ENCODE results near the gene IL36RN.
A peak's percentile ranks its signal among the peaks of the same experiment; 100 is the strongest.
"Not testable (repeated sequence)": the region's sequence is repeated elsewhere in the genome, so short reads cannot be mapped to it uniquely, and the experiment has no call there.

Gene IL36RN

DNA sequence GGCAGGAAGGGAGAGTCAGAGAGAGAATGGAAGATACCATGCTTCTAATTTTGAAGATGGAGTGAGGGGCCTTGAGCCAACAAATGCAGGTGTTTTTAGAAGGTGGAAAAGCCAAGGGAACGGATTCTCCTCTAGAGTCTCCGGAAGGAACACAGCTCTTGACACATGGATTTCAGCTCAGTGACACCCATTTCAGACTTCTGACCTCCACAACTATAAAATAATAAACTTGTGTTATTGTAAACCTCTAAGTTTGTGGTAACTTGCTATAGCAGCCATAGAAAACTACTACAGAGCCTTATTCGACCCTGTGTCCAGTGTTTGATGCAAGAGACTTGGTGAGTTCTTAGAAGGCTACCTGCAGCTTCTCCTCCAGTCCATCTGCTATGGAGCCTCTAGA is 16.6 kb downstream of the IL36RN start:
- DNase-seq: no peak

DNA sequence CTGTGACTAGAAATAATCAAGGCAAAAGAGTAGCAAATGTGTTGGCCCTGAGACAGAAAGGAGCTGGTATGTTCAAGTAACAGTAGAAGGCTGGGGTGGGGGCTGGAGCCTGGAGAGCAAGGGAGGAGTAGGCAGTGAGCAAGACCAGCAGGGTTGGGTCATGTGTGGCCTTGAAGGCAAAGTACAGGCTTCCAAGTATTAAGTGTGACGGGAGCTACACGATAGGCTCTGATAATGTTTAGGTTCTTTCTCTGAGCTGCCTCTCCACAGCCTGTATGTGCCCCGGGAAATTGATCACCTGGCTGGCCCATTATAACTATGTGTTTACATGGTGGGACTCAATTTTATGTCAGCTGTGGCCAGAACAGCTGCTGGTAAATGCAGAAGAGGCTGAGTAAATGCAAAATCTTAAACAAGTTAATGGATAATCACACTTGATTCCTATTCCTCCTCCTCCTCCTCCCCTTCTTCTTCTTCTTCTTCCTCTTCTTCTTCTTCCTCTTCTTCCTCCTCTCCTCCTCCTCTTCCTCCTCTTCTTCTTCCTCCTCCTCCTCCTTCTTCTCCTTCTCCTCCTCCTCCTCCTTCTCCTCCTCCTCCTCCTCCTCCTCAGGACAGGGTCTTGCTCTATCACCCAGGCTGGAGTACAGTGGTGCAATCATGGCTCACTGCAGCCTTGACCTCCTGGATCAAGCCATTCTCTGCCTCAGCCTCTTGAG is 18.1 kb downstream of the IL36RN start:
- no peak for DNase-seq

DNA sequence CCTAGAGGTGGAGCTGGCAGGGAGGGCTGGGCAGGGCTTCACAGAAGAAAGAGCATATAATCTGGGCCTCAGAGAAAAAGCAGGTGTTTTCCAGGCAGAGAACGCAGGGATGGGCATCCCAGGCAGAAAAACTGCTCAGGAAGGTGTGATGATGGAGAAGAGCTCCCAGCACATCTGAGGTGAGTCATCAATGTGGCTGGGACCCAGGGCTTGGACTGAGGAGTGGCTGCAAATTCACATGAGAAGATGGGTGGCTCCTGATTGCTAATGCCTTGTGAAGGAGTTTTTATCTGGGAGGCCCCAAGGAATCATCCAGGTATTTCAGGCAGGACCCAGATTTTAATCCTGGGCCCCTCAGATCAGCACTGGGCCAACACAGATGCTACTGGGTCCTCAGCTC is 18.9 kb downstream of the IL36RN start:
- DNase-seq: no peak

DNA sequence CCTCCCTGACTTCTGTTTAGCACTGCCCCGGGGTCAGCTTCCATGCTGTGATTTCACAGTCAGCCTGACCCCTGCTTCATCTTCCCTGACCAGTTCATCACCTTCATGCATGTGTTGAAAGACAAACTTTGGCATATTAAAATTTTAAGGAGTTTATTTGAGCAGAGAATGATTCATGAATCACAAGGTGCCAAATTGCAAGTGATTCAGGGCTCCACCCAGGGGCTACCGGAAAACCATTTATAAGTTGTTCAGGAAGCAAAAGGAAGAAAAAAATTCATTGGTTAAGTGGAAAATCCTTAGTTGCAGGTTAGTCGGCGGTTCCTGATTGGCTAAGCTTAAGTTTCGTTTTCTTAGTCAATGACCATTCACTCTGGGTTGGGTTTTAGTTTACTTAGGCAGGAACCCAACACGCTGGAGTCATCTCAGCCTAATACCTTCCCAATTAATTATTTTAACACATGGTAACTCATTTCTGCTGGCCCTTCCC is 19.4 kb downstream of the IL36RN start:
- DNase-seq: no peak

DNA sequence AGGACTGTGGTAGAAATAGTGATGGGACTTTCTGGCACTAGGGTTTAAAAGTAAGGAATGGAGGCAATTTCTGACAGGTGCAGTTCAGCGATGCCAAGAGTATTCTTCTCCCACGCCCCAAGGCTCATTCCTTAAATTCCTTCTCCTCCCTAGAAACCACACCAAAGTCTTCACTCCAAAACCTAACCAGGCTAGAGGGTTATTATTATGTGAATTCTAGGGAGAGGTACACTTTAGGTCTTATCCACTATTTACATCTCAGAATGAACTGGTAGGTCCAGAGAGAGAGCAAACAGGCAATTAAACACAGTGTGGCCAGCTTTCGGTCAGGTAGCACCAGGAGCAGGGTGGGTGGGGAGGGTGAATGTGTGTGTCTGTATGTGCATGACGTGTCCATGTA is 20.1 kb downstream of the IL36RN start:
- DNase-seq: no peak

DNA sequence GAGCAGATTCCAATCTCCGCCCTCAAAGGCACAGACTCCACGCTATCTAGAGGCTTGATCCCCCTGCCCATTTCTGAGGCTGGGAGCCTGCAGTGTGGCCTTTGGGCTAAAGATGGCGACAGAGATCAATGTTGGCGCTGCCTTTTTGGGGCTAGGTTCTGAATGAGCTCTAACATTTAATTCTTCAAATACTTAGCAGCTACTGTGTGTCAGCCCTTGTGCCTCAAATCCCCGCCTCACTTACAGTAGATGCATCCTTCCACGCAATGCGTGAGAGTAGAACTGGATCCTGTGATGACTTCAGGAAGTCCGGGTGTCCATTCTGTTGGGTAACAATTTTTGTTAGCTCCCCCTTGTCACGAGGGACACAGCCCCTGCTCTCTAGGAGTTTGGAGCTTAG is 21.1 kb downstream of the IL36RN start:
- DNase-seq: no peak

DNA sequence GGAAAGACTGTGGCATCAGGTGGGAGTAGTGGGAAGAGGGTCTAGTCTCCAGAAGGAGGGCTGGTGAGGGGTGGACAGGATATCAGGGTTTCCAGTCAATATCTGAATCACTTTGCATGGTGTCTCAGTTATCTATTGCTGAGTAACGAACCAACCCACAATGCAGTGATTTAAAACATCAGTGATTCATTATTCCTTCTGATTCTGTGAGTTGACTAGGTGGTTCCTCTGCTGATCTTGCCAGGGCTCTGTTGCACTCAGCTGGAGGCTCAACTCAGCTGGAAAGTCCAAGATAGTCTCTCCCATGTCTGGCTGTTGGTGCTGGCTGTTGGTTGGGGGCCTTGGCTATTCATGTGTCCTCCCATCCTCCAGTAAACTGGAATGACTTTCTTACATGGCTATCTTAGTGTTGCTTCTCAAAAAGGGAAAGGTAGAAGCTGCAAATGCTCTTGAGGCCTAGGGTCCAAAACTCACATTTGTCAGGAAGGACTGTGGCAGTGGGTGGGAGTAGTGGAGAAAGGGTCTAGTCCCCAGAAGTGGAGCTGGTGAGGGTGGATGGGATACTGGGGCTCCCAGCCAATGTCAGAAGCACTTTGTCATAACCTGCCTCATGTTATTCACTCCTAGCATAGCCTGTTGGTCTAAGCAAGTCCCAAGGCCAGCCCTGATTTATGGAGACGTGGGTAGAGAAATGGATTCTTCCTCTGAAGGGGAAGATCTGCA is 22.7 kb downstream of the IL36RN start:
- no peak for DNase-seq

DNA sequence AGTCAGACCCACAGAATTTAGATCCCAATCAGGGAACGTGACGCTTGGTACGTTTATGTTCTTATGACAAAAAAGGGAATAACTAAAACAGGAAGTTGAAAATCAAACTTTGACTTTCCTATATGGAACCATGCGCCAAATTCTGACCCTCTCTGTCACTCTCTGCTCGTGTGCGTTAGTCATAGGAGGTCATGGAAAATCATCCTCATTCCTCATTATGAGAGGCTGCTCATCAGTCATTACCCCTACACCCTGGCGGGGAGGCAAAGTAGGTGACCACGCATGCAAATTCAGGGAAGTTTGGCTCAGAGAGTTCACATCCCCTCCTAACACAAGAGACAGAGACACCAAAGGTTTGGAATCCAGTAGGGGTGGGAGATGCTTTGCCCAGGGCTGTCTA is 24.3 kb downstream of the IL36RN start:
- no peak for DNase-seq

DNA sequence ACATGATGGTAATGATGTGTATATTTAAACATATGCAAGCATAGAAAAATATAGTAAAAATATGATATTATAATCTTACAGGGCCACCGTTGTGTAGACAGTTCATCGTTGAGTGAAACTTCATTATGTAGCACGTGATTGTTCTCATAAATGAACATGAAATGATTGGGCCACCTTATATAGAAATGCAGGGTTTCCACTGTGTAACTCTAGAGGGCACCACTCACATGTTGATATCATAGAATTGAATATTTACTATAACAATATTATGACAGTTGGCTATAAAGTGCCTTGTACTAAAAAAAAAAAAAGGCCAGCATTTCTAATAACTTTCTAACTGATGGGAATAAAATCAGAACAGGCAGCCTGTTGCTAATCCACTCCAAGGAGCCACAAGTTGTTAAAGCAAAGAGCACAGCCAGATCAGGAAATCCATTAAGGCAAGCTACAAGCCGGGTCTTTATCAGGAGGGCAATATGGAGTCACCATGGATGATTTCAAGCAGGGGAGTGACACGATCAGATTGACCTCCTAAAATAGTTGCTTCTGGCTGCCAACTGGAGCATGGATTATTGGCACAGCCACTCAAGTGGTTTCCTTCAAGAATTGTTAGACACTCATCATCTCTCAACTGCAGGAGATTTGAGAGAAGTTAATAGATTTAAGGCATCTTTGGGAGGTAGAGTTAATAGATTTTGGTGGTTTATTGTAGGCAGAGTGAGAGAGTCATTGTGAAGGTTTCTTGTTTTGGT is 25.4 kb downstream of the IL36RN start:
- DNase-seq: no peak

DNA sequence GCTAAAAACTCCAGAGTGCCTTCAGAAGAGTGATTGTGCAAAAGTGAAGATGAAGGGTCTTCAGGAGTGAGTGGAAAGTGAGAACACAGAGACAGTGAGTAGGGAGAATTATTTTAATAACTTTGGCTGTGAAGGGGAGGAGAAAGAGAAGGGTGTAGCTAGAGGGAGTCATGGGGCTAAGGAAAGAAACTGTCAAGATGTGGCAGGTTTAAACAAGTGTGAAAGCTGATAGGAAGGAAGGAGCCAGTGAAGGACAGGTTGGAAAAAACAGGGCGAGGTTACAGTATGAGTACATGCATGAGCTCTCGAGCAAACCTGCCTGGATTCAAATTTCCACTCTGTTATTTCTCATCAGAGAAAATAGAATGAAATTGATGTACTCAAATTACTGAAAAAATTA is 26.5 kb downstream of the IL36RN start:
- no peak for DNase-seq

DNA sequence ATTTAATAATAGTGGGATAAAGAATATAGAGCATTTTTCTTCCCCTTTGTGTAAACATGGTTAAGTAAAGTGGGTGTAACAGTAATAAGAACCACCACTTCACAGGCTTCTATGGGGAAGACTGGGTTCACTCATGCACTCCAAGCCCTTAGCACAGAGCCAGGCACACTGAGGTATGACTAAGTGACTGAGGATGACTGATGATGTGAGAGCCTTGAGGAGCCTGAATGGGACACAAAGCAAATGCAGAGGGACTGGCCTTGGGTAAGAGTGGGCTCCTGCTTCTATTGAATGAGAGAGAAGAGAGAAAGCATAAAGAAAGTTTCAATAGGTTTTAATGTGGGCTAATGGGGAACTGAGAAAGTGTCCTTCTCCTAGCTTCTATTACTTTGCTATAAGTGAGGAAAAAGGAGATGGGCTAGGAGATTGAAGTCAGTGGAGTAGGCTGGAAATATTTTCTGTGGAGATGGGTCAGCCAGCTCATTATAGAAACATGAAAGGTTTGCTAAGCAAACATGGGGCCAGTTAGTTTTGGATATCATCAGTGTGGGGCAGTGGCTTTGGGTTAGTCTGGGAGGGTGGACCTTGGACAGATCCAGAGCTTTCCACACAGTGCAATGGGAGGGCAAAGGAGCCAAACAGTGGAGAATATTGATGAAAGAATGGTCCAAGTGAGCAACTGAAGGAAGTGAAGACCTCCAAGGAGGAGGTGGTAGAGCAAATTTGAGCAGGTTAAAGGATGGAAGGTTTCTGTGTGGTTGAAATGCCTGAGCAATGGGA is 29.4 kb downstream of the IL36RN start:
- DNase-seq: no peak

DNA sequence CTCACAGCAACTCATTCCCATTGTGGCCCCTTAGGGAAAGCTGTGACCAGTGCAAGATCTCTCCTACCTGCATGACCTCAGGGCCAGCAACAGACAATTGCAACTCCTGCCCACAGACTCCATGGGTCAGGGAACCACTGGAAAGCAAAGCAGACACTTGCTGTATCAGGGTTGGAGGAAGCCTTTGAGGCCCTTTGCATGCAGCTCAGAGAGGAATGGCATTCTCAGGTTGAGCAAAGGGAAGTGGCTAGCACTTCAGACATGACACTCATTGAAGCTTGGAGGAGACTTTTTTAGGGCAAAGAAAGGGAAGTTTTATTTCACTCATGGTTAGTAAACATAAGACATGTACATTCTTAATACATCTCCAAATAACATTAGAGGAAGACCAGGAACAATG is 30.9 kb downstream of the IL36RN start:
- peak; percentile 52 for DNase-seq

DNA sequence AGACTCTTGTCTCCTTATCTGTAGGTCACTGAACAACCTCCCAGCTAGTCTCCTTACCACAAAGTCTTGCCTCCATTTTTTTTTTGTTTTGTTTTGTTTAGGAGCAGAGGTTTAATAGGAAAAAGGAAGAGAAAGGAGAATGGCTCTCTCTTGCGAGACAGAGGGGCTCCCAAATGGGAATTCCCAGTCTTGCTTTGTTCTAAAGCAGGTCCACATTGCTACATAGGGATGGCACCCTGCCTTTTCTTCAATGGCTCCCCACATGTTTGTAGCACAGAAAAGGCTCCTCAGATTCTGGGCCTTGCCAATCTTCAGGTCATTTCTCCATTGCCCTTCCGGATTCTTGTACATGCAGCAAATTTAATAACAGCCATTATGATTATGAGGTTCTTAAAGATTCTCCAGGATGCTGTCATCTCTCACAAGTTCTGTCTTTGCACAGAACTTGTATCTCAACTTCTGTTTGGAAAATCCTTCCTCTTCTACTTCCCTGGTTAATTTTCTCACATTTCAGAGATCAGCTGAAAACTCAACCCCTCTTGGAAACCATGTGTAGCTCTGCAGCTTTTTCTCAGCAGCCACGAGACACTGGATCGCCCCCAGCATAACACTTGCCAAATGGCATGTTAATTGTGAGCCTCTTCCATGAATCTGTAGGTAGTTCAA is 32.4 kb downstream of the IL36RN start:
- no peak for DNase-seq

DNA sequence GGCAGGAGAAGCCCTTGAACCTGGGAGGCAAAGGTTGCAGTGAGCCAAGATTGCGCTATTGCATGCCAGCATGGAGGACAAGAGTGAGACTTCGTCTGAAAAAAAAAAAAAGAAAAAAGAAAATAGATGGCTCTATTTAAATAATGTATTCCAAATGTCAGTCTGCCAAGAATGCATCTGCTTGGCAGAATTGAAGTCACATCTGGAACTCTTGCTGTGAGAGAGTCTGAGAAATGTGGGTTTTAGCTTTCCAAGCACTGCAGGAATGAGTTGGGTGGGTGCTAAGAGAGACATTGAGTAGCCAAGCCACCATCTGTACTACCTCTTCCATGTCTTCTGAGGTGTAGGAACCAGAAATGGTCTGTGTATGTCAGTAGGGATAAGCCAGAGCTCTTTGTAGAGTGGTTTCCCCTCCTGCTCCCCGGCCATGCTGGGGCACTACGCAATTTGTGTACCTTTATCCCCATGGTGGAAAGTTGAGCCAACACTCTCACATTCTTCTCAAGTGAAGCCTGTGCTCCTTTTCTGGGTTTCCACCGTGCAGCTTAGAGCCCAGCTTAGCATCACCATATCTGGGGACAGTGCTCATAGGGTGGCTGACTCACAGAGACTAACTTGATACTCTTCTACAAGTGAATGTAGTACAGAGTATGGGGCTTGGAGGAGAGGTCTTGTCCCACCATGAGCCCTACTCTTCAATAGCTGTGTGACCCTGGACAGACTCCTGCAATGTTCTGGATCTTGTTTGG is 34.0 kb downstream of the IL36RN start:
- no peak for DNase-seq

DNA sequence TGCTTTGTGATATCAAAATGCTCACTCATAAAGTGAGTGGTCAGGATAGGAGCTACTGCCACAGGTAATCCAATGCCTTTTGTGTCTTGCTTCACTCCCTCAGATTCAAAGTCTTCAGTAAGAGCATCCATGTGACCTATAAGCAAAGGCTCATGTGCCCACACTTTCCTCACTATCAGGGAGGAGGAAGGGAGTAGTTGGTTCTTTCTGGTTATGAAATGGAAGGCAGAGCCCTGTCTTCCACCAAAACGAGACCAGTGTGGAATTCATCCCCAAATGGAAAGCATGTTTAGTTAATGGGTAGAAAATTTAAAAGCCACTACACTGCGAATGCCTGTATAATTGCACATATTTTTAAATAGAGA is 34.6 kb downstream of the IL36RN start:
- DNase-seq: no peak

DNA sequence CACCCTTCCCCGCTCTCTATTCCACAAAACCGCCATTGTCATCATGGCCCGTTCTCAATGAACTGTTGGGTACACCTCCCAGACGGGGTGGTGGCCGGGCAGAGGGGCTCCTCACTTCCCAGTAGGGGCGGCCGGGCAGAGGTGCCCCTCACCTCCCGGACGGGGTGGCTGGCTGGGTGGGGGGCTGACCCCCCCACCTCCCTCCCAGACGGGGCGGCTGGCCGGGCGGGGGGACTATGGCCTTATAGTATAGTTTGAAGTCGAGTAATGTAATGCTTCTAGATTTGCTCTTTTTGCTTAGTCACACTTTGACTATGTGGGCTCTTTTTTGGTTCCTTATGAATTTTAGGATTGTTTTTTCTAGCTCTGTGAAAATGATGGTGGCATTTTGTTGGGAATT is 37.3 kb downstream of the IL36RN start:
- not testable (repeated sequence) for DNase-seq

DNA sequence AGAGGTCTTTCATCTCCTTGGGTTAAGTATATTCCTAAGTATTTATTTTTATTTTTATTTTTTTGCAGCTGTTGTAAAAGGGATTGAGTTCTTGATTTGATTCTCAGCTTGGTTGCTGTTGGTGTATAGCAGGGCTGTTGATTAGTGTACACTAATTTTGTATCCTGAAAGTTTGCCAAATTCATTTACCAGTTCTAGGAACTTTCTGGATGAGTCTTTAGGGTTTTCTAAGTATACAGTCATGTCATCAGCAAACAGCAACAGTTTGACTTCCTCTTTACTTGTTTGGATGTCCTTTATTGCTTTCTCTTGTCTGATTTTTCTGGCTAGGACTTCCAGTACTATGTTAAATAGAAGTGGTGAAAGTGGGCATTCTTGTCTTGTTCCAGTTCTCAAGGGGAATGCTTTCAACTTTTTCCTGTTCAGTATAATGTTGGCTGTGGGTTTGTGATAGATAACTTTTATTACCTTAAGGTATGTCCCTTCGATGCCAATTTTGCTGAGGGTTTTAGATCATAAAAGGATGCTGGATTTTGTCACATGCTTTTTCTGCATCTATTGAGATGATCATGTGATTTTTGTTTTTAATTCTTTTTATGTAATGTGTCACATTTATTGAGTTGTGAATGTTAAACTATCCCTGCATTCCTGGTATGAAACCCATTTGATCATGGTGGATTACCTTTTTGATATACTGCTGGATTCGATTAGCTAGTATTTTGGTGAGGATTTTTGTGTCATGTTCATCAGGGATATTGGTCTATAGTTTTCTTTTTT is 38.0 kb downstream of the IL36RN start:
- DNase-seq: not testable (repeated sequence)

DNA sequence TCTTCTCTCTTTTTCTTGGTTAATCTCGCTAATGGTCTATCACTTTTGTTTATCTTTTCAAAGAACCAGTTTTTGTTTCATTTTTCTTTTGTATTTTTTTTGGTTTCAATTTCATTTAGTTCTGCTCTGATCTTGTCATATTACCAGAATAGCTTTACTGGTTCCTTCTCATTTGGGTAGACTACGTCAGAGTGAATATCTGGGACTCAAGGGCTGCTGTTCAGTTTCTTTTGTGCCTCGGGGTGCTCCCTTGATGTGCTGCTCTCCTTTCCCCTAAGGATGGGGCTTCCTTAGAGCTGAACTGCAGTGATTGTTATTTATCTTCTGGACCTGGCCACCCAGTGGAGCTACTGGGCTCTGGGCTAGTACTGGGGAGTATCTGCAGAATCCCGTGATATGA is 39.0 kb downstream of the IL36RN start:
- no peak for DNase-seq

DNA sequence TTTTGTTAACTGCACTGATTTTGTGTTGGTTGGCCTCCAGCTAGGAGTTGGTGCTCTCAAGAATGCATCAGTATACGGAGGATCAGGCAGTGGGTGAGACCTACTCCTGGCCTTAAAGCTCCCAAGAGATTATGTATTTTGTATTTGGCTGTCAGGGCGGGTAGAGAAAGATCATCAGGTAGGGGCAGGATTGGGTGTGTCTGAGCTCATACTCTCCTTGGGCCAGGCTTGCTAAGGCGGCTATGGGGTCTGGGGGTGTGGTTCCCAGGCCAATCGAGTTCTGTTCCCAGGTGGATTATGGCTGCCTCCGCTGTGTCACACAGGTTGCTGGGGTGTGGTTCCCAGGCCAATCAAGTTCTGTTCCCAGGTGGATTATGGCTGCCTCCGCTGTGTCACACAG is 39.5 kb downstream of the IL36RN start:
- no peak for DNase-seq

DNA sequence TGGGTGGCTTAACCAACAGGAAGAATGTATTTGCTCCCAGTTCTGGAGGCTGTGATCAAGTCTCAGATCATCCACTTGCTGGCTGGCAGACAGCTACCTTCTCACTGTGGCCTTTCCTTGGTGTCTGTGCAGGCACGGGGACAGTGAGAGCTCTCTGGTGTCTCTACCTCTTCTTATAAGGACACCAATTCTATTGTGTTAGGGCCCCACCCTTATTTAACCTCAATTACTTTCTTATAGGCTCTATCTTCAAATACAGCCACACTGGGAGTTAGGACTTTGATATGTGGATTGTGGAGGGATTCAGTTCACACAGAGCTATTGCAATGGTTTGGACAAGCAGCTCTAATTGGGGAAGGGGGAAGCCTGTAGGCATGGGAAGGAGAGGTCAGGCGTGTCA is 43.1 kb downstream of the IL36RN start:
- DNase-seq: no peak

DNA sequence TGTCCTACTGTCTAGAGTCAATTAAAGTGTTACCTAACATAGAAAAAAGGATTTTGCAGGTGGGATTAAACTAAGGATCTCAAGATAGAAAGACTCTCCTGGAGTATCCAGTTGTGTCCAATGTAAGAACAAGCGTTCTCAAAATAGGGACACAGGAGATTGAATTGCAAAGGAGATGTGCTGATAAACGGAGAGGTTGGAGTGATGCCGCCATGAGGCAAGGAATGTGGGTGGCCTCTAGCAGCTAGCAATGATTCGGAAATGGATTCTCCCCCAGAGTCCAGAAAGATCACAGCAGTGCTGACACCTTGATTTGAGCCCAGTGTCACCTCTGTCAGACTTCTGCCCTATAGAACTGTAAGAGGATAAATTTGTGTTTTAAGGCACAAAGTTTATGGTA is 44.3 kb downstream of the IL36RN start:
- DNase-seq: no peak

Data from GDM1 (cell line).